H9 (cell line): ENCODE results near the gene SMURF1. TPM values are rescaled to one million over a fixed set of nuclear protein-coding genes. Genes with fewer than 3 reads are reported as not detected.

Experiments
- DNase-seq: peaks from one replicate; pipeline ENCODE4 v3.0.0-alpha.2; 2017
- H2AFZ ChIP-seq: one replicate; pipeline ENCODE4 v1.6.1; 2013; ENCODE audit warnings: mild to moderate bottlenecking, low read length, control low read depth, moderate library complexity
- H2AK5ac ChIP-seq: 2 replicates; pipeline ENCODE4 v1.6.1; 2013; ENCODE audit warnings: low read length, control low read depth, mixed read lengths; ENCODE audit not compliant: insufficient read length
- H2BK120ac ChIP-seq: one replicate; pipeline ENCODE4 v1.6.1; 2013; ENCODE audit warnings: low read depth, mild to moderate bottlenecking, low read length, control low read depth, inconsistent platforms; ENCODE audit not compliant: poor library complexity, severe bottlenecking
- H2BK12ac ChIP-seq: 2 replicates; pipeline ENCODE4 v1.6.1; 2013; ENCODE audit warnings: low read length, control low read depth, mixed read lengths, low read depth; ENCODE audit not compliant: insufficient read length
- H2BK15ac ChIP-seq: 2 replicates; pipeline ENCODE4 v1.6.1; 2013; ENCODE audit warnings: low read depth, low read length, control low read depth
- H2BK20ac ChIP-seq: one replicate; pipeline ENCODE4 v1.6.1; 2013; ENCODE audit warnings: low read depth, mild to moderate bottlenecking, low read length, control low read depth, inconsistent platforms; ENCODE audit not compliant: poor library complexity, severe bottlenecking
- H2BK5ac ChIP-seq: 2 replicates; pipeline ENCODE4 v1.6.1; 2013; ENCODE audit warnings: low read length, control low read depth, mixed read lengths; ENCODE audit not compliant: insufficient read length
- H3K14ac ChIP-seq: 2 replicates; pipeline ENCODE4 v1.6.1; 2013; ENCODE audit warnings: low read length, control low read depth; ENCODE audit not compliant: insufficient read depth
- H3K18ac ChIP-seq: 2 replicates; pipeline ENCODE4 v1.6.1; 2013; ENCODE audit warnings: low read depth, mild to moderate bottlenecking, mixed read lengths, low read length, control low read depth; ENCODE audit not compliant: insufficient read length
- H3K23ac ChIP-seq: 2 replicates; pipeline ENCODE4 v1.6.1; 2013; ENCODE audit warnings: low read length, control low read depth, mixed read lengths, low read depth; ENCODE audit not compliant: insufficient read length
- H3K23me2 ChIP-seq: 2 replicates; pipeline ENCODE4 v1.6.1; 2013; ENCODE audit warnings: low read depth, mild to moderate bottlenecking, mixed read lengths, low read length, control low read depth; ENCODE audit not compliant: insufficient read length, poor library complexity, severe bottlenecking
- H3K27ac ChIP-seq: 2 replicates; pipeline ENCODE4 v1.5.1; 2013; ENCODE audit warnings: low read length, control low read depth, mixed read lengths, low read depth; ENCODE audit not compliant: insufficient read length
- H3K27me3 ChIP-seq: 2 replicates; pipeline ENCODE4 v1.6.1; 2013; ENCODE audit warnings: low read length, control low read depth, inconsistent platforms; ENCODE audit not compliant: insufficient read depth
- H3K4ac ChIP-seq: 2 replicates; pipeline ENCODE4 v1.6.1; 2013; ENCODE audit warnings: low read depth, mild to moderate bottlenecking, control low read depth, inconsistent platforms, low read length, moderate library complexity
- H3K4me1 ChIP-seq: 2 replicates; pipeline ENCODE4 v1.6.1; 2013; ENCODE audit warnings: low read length, control low read depth, inconsistent platforms; ENCODE audit not compliant: insufficient read depth
- H3K4me2 ChIP-seq: 2 replicates; pipeline ENCODE4 v1.6.1; 2013; ENCODE audit warnings: low read length, control low read depth, mixed read lengths; ENCODE audit not compliant: insufficient read length, insufficient read depth
- H3K56ac ChIP-seq: 2 replicates; pipeline ENCODE4 v1.6.1; 2013; ENCODE audit warnings: low read depth, mild to moderate bottlenecking, mixed read lengths, low read length, control low read depth; ENCODE audit not compliant: insufficient read length
- H3K79me1 ChIP-seq: 2 replicates; pipeline ENCODE4 v1.6.1; 2013; ENCODE audit warnings: low read depth, mild to moderate bottlenecking, moderate library complexity, low read length, control low read depth, inconsistent platforms; ENCODE audit not compliant: insufficient read depth, poor library complexity, severe bottlenecking
- H3K79me2 ChIP-seq: 2 replicates; pipeline ENCODE4 v1.6.1; 2013; ENCODE audit warnings: low read length, control low read depth, inconsistent platforms; ENCODE audit not compliant: insufficient read depth
- H3K9ac ChIP-seq: 2 replicates; pipeline ENCODE4 v1.6.1; 2013; ENCODE audit warnings: low read length, control low read depth, mixed read lengths; ENCODE audit not compliant: insufficient read length; ENCODE audit errors: extremely low read depth
- H3K9me3 ChIP-seq: one replicate; pipeline ENCODE4 v1.6.1; 2013; ENCODE audit warnings: low read depth, low read length, inconsistent platforms; ENCODE audit not compliant: control insufficient read depth
- H3T11ph ChIP-seq: one replicate; pipeline ENCODE4 v1.6.1; 2013; ENCODE audit warnings: mild to moderate bottlenecking, low read length, control low read depth, inconsistent platforms
- H4K20me1 ChIP-seq: one replicate; pipeline ENCODE4 v1.6.1; 2013; ENCODE audit not compliant: control insufficient read depth, insufficient read length, insufficient read depth
- H4K5ac ChIP-seq: 2 replicates; pipeline ENCODE4 v1.6.1; 2013; ENCODE audit warnings: low read depth, mild to moderate bottlenecking, mixed read lengths, low read length, control low read depth; ENCODE audit not compliant: insufficient read length
- H4K8ac ChIP-seq: replicated peaks from 2 replicates; pipeline ENCODE4 v1.6.1; 2013; ENCODE audit warnings: low read length, control low read depth, mixed read lengths, low read depth; ENCODE audit not compliant: insufficient read length
- H4K91ac ChIP-seq: 2 replicates; pipeline ENCODE4 v1.6.1; 2013; ENCODE audit warnings: low read depth, mild to moderate bottlenecking, moderate library complexity, mixed read lengths, low read length, control low read depth; ENCODE audit not compliant: insufficient read length
- H3K27ac Mint-ChIP-seq, 3 experiments: 2 replicates in 2 of 3; 3 replicates in 1 of 3; pipeline ENCODE4 v1.8.0; 2020 to 2021; ENCODE audit warnings: mixed read lengths in 3 of 3, mild to moderate bottlenecking in 1 of 3, moderate library complexity in 1 of 3
- H3K27me3 Mint-ChIP-seq: 2 replicates; pipeline ENCODE4 v1.8.0; 2021; ENCODE audit warnings: low read depth, mild to moderate bottlenecking, moderate library complexity, mixed read lengths
- H3K36me3 Mint-ChIP-seq, 3 experiments: 2 replicates in 2 of 3; 3 replicates in 1 of 3; pipeline ENCODE4 v1.8.0; 2020 to 2021; ENCODE audit warnings: low read depth in 3 of 3, mixed read lengths in 3 of 3; ENCODE audit not compliant: insufficient read depth in 1 of 3
- H3K4me1 Mint-ChIP-seq, 2 experiments: 2 replicates each; pipeline ENCODE4 v1.8.0; 2020; ENCODE audit warnings: mixed read lengths in 2 of 2
- H3K4me3 Mint-ChIP-seq, 2 experiments: 2 replicates in 1 of 2; 3 replicates in 1 of 2; pipeline ENCODE4 v1.8.0; 2020 to 2021; ENCODE audit warnings: mild to moderate bottlenecking in 2 of 2, mixed read lengths in 2 of 2, moderate library complexity in 1 of 2
- H3K9me3 Mint-ChIP-seq, 2 experiments: 2 replicates in 1 of 2; 3 replicates in 1 of 2; pipeline ENCODE4 v1.8.0; 2020; ENCODE audit warnings: mild to moderate bottlenecking in 2 of 2, mixed read lengths in 2 of 2, moderate library complexity in 1 of 2
- whole genome bisulfite sequencing: extraction: QIAGEN DNeasy Blood & Tissue Kit; methylation state at CpG from one replicate; pipeline ENCODE4 v1.1.7; 2013; ENCODE audit warnings: missing lambda C conversion rate, low lambda C conversion rate, mixed read lengths; ENCODE audit not compliant: insufficient read length; ENCODE audit errors: extremely low coverage; 5-methylcytosine and 5-hydroxymethylcytosine counted together
- total RNA-seq: library from RNA; stranded (reverse); gene quantifications from 2 replicates; pipeline ENCODE4 v1.2.1, GENCODE V29; 2021
- TF ChIP-seq, protein P1 (sequence below): fragments of 200-600 bp; sonication (generic); conservative IDR thresholded peaks from 3 replicates; pipeline ENCODE4 v1.8.0; 2021; ENCODE audit warnings: antibody characterized with exemption, mild to moderate bottlenecking

SMURF1 gene
- total RNA-seq, 1 experiment from 2014 or later: 29.4 TPM

DNA sequence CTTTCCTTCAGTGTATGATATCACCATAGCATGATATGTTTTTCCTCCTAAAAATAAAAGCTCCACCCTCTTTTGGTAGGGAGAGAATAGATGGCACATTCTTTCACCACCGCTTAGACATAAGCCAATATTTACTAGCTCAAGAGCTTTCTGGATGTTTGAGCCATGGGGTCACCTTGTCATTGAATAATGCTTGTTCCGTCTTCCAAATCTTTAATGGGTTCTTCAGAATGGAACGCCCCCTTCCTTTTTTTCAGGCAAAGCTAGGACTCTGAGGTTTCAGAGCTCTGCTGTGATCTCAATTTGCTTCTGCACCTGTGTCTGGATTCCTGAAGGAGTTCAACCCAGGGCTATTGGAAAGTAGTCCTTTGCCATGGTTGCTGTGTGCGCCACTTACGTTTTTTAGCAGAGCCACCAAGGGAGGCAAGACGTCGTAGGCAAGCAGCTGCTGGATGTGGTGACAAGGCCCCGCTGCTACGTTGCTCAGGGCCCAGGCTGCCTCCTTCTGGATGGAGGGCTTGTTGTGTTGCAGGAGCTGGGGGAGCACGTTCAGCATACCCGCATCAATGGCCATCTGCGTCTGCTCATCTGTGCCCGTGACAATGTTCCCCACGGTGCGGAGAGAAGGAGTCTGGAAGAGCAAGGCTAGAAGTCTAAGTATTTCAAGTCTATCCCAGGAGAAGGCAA lies 40.8 kb upstream of the SMURF1 start:
- H2BK20ac ChIP-seq: no peak overlapping the region
- no peaks in the 10 kb centered on the region for H4K20me1 ChIP-seq
- H3K23me2 ChIP-seq: no peaks in the 10 kb centered on the region
- no peak overlapping the region for H3K27ac ChIP-seq
- H2AK5ac ChIP-seq: no peak overlapping the region
- H3K18ac ChIP-seq: no peak overlapping the region
- no peak overlapping the region for H3T11ph ChIP-seq
- H3K9ac ChIP-seq: no peak overlapping the region
- H2BK12ac ChIP-seq: no peak overlapping the region
- H3K79me2 ChIP-seq: no peaks in the 10 kb centered on the region
- H3K9me3 Mint-ChIP-seq: no peaks in the 10 kb centered on the region
- peak; percentile 55 for DNase-seq
- H3K27me3 ChIP-seq: no peaks in the 10 kb centered on the region
- H3K4me2 ChIP-seq: no peak overlapping the region
- no peak overlapping the region for H3K23ac ChIP-seq
- TF ChIP-seq, protein P1, sequence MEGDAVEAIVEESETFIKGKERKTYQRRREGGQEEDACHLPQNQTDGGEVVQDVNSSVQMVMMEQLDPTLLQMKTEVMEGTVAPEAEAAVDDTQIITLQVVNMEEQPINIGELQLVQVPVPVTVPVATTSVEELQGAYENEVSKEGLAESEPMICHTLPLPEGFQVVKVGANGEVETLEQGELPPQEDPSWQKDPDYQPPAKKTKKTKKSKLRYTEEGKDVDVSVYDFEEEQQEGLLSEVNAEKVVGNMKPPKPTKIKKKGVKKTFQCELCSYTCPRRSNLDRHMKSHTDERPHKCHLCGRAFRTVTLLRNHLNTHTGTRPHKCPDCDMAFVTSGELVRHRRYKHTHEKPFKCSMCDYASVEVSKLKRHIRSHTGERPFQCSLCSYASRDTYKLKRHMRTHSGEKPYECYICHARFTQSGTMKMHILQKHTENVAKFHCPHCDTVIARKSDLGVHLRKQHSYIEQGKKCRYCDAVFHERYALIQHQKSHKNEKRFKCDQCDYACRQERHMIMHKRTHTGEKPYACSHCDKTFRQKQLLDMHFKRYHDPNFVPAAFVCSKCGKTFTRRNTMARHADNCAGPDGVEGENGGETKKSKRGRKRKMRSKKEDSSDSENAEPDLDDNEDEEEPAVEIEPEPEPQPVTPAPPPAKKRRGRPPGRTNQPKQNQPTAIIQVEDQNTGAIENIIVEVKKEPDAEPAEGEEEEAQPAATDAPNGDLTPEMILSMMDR: no peak
- no peak overlapping the region for H4K91ac ChIP-seq
- peaks cover 10% of the 10 kb centered on the region for H3K27me3 Mint-ChIP-seq
- no peaks in the 10 kb centered on the region for H3K79me1 ChIP-seq
- H2AFZ ChIP-seq: no peak overlapping the region
- no peaks in the 10 kb centered on the region for H3K36me3 Mint-ChIP-seq
- H2BK5ac ChIP-seq: no peak overlapping the region
- no peak overlapping the region for H3K56ac ChIP-seq
- H3K4me1 Mint-ChIP-seq: peaks cover 0 to 2% of the 10 kb centered on the region in 2 experiments; a peak in 2 of 4 replicates
- no peak overlapping the region for H3K27ac Mint-ChIP-seq
- H2BK120ac ChIP-seq: no peak overlapping the region
- H3K14ac ChIP-seq: no peak overlapping the region; the same call in 1 of the 2 replicates
- H4K5ac ChIP-seq: no peak overlapping the region
- H3K4ac ChIP-seq: no peak overlapping the region
- no peaks in the 10 kb centered on the region for H3K9me3 ChIP-seq
- H2BK15ac ChIP-seq: no peak overlapping the region
- H4K8ac ChIP-seq: no peak overlapping the region
- H3K4me3 Mint-ChIP-seq: no peak overlapping the region
- H3K4me1 ChIP-seq: no peaks in the 10 kb centered on the region
- WGBS: no CpG with 5 or more reads among the region's 15 CpGs
